GM19193 (cell line): ENCODE results near the gene EFS.

Experiments
- POLR2A ChIP-seq: IDR thresholded peaks from 4 replicates; pipeline ENCODE4 v1.6.1; 2011; ENCODE audit not compliant: insufficient read depth, insufficient read length; ENCODE audit errors: extremely low read depth

EFS gene

DNA sequence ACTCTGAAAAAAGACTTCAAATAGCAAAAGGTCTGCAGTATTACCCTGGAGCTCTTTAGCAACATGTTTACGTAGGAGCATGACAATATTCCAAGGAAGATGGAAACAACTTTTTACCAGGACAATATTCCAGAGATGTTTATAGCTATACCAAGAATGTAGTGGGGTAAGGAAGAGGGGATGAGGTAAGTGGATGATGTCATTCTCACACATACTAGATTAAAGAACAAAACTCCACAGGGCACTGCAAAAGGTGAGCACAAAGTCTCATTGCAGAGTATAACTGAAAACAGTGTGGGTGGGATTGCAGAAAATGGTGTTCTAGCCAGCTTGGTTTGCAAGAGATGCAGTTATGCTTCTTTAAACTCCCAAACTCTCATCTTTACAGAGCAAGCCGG, 20.3 kb upstream of the EFS start:
- TF ChIP-seq POLR2A: no peak

DNA sequence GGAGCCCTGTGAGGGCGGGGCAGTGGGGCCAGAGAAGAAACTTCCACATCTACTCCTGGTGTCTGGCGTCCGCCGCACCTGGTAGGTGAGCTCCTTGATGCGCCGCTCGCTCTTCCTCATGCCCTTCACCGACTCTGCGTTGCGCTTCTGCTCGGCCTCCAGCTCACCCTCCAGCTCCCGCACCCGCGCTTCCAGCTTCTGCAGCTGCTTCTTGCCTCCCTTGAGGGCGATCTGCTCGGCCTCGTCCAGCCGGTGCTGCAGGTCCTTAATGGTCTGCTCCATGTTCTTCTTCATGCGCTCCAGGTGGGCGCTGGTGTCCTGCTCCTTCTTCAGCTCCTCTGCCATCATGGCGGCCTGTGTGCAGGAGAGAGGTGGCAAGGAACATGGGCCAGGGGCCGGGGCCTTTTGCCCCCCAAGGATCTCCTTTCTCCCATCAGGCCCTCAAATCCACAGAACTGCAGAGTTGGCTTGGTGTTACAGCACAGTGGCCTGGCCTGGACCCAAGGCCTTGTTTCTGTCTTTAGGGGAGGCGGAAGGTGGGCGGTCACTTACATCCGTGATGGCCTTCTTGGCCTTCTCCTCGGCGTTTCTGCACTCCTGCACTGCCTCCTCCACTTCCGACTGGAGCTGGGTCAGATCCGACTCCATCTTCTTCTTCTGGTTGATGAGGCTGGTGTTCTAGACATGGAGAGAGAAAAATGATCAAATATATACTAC, 19.6 kb upstream of the EFS start:
- TF ChIP-seq POLR2A: no peak

GRCh38 chr14:23382731-23383440, 17.9 kb upstream of the EFS start:
- TF ChIP-seq POLR2A: no peak

DNA sequence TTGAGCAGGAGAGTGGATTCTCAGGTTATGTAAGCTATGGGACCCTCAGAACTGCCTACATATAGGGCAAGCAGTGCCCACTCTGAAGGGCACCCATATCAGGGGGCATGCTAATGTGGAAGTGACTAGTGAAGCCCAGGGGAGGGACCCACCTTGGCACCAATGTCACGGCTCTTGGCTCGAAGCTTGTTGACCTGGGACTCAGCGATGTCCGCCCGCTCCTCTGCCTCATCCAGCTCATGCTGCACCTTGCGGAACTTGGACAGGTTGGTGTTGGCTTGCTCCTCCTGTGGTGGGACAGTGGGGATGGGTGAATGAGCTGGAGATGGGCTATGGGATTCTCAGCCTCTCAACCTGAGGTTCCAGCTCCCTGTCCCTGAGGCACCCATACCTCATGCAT, 17.3 kb upstream of the EFS start:
- TF ChIP-seq POLR2A: no peak

- no peak for TF ChIP-seq POLR2A
Observed at GRCh38 chr14:23381871-23382270, 16.9 kb upstream of the EFS start.

- TF ChIP-seq POLR2A: no peak
Observed at GRCh38 chr14:23380976-23381375, 16.0 kb upstream of the EFS start.

DNA sequence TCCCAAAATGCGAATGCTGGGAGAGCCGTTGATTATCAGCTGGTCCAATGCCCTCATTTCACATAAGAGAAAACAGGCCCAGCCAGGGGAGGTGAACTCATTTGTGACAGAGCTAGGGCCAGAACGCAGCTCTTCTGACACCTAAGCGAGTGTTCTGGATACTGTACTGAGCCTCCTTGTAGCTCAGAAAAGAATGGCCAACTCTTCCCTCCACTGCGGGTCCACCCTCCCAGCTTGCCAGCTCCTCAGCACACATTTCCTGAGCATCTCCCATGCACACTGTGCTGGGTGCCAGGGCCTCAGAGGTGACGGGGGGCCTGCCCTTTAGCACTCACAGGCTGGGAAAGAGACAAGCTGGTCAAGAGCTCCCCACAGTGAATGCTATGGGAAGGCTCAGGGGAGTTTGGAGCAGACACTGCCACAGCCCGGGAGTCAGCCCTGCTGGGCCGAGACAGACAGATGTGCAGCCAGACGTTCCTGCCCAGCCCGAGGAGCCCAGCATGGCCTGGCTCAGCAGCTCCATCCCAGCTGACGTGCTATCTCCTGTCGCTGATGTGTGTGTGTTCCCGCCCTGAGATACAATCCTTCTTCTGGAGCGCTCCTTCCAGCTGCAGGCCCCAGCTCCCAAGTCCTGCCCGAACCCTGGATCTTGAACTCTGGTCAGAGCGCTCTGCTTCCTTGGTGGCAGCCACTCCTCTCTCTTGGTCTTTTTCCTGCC, 15.4 kb upstream of the EFS start:
- no peak for TF ChIP-seq POLR2A

DNA sequence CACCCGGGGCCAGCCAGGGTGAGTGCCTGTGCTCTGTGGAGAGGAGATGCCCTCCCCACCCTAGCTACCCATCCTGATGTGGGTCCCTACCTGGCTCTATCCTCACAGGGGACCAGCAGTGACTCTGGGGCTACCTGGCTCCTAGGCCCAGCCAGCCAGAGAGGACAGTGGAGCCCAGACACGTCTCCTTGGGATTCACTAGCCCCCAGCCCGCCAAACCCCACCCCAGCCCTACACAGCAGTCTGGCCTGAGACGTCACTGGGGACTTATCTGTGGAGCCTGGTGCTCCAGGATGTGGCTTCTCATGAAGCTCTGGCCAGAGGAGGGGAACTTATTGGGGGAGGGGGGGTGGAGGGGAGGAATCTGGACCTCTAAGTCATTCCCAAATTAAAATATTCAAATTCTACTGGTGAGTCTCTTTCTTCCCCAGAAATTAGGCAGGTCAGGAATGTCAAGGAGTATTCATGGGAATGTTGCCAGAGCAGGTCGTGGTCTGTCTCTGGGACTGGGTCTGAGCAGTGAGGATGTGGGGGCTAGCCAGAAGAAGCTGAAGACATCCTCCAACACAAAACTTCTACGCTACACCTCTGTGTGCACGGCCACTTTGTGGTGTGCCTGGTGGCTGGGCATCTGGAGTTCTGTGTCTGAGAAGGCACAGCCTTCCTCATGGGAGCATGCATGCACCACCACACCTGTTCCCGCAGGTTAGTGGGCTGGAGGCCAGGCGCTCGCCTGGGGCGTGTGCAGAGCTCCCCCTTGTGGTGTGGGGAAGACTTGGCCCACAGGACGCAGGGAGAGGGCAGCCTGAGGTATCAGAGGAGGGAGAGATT, 14.6 kb upstream of the EFS start:
- no peak for TF ChIP-seq POLR2A

DNA sequence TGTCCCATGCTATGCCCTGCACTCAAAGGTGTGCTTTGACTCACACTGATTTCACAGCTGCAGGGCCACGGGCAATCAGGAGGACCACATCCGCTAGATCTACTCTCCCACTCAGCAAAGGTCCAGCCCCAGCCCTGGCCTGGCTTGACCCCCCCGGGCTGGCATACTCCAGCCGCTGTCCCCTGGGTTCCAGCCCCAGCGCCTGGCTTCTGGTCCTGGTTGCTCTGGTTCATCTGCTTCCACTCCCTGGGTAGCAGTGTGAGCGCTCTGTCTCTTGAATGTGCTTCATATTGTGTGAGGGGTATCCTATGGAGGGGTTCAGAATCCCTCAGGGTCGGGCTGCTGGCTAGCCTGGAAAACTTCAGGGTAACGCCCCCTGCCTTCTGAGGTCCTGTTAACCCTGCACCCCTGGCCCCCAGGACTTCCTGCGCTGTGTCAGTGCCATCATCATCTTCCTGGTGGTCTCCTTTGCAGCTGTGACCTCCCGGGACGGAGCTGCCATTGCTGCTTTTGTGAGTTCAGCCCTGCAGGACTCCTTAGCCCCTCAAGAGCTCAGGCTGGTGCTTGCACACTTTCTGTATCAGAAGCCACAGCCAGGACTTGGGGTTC, 13.7 kb upstream of the EFS start:
- TF ChIP-seq POLR2A: no peak

GRCh38 chr14:23377573-23378563, 12.9 kb upstream of the EFS start:
- no peak for TF ChIP-seq POLR2A

DNA sequence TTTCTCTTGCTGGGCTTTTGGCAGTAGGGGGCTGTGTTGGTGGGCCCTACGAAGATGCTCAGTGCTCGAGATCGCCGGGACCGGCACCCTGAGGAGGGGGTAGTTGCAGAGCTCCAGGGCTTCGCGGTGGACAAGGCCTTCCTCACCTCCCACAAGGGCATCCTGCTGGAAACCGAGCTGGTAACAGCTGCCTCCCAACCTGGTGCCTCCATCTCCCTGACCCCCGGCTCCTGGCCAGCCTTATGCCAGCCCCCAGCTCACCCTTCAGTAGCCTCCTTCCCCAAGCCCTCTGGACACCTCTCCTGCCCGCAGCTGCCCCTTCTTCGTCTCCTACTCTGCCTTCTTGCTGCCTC, 12.2 kb upstream of the EFS start:
- TF ChIP-seq POLR2A: no peak

DNA sequence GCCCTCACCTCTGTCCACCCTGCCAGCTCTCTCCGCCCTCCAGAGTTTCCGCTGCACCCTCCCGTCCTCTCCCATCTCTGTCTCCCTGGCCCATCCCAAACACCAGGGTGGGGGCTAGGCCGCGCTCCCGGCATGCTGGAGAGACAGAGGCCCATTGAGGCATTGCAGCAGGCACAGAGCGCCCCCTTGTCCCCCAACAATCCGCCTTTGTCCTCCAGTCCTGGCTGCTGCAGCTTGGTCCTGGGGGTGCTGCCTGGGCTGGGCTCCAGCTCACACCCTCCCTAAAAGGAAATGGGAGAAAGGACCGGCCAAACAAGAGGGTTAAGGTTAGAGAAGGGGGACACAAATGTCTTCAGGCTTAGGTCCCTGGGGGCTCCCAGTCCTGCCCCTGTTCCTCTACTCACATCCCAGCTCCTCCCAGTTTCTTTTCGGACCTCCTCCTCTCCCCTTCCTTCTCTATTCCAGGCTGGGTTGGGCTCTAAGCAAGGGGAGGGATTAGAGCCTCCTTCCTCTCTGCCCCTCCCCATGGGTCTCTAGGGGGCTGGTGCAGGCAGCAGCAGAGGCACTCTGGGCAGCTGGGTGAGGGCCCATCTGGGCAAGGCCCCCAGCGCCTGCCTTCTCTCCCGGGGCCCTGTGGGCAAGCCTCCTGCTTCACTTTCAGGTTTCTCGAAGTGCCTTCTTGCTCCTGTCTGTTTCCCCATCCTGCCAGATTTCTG, 11.7 kb upstream of the EFS start, which contains the start of gene CMTM5:
TSS of gene CMTM5 (plus strand) at position 565 of the 716 bp plus-strand sequence. CDS start 206 bp downstream, outside the sequence.
- TF ChIP-seq POLR2A: no peak
